Left lung (tissue), 10 donors: Measurements from ENCODE around the gene HDGF. TPM values are rescaled to one million over a fixed set of nuclear protein-coding genes. Genes with fewer than 3 reads are reported as not detected.
A peak's percentile ranks its signal among the peaks of the same experiment; 100 is the strongest.

Experiments used
- ATAC-seq: fragments of 200-7000 bp; cut with Tn5 transposase; one replicate; pipeline ENCODE4 v1.9.1; 2020; ENCODE audit warnings: moderate library complexity
- DNase-seq, 4 donors: peaks; one replicate each; pipeline ENCODE4 v3.0.0-alpha.2; 2013 to 2020
- H3K27ac ChIP-seq, 2 donors: fragments of 200-600 bp; sonication (generic) in 1 of 2; one replicate each; pipeline versions ENCODE4 v1.5.0 to v1.8.0; 2020 to 2021
- H3K27me3 ChIP-seq, 2 donors: fragments of 200-600 bp; sonication (generic) in 1 of 2; one replicate each; pipeline versions ENCODE4 v1.5.0 to v1.8.0; 2020 to 2021
- H3K36me3 ChIP-seq, 2 donors: fragments of 200-600 bp; sonication (generic) in 1 of 2; one replicate each; pipeline versions ENCODE4 v1.5.0 to v1.8.0; 2020 to 2021
- H3K4me1 ChIP-seq, 2 donors: fragments of 200-600 bp; one replicate each; pipeline ENCODE4 v1.8.0; 2021
- H3K4me3 ChIP-seq, 2 donors: fragments of 200-600 bp; sonication (generic) in 1 of 2; one replicate each; pipeline versions ENCODE4 v1.5.0 to v1.8.0; 2020 to 2021; ENCODE audit warnings: mild to moderate bottlenecking in 1 of 2
- H3K9me3 ChIP-seq, 2 donors: fragments of 200-600 bp; sonication (generic) in 1 of 2; one replicate each; pipeline versions ENCODE4 v1.5.0 to v1.8.0; 2020 to 2021
- CTCF ChIP-seq, 2 donors: fragments of 200-600 bp; sonication (generic) in 1 of 2; IDR thresholded peaks; one replicate each; pipeline versions ENCODE4 v1.5.0 to v1.8.0; 2021; ENCODE audit warnings: antibody characterized with exemption in 2 of 2
- intact Hi-C, 2 donors: fragments of 100-400 bp; cut with DNase I; formaldehyde crosslinking; loops; one replicate each; pipeline versions ENCODE4 v1.11.2 to v1.14.2; 2022
- polyA plus RNA-seq, 6 donors: library from polyadenylated mRNA; unstranded; fragments of 120-200 nt; gene quantifications; one replicate each; pipeline ENCODE4 v1.2.1, GENCODE V29; 2013; ENCODE audit not compliant: insufficient read length in 6 of 6
- total RNA-seq, 2 donors: library from RNA; stranded (reverse); fragmentation: NEBNext Ultra II Directional; extraction: Animal tissue kit (Norgen Biotek cat#: 25700); gene quantifications; one replicate each; pipeline ENCODE4 v1.2.1, GENCODE V29; 2021
- donor health status: DM: no; HTN: yes; CAD: no.
- donor health status: DM: no; HTN: no; CAD: no.

HDGF gene
- total and polyA plus RNA-seq, 8 donors, result 139 to 260 (median 229) TPM

GRCh38 chr1:156692925-156693847 lies 58.3 kb downstream of the HDGF start:
- no peak overlapping the region for H3K27ac ChIP-seq
- H3K4me1 ChIP-seq, result peaks cover 12 to 22% of the 10 kb centered on the region in 2 donors
- intact Hi-C loops, result no loop called here

GRCh38 chr1:156692441-156692924 lies 59.0 kb downstream of the HDGF start:
- intact Hi-C loops, result no loop called here
- peak; percentile 43 for ATAC-seq
- no peak for TF ChIP-seq CTCF (IDR thresholded peaks at IDR 0.05)

More at GRCh38 chr1:156692925-156693847, 58.3 kb downstream of the HDGF start:
- Histone ChIP-seq H3K9me3 (no peaks in the 10 kb centered on the region), H3K27me3 (peaks cover 0 to 78% of the 10 kb centered on the region in 2 donors), H3K4me3 (no peak overlapping the region), H3K36me3 (no peaks in the 10 kb centered on the region)
- ATAC-seq (peak; percentile 64), DNase-seq (peak in 3 of 4 donors; percentile 47 to 85 (median 51))
- no peak for TF ChIP-seq CTCF (IDR thresholded peaks at IDR 0.05)

More at GRCh38 chr1:156692441-156692924, 59.0 kb downstream of the HDGF start:
- no peaks in the 10 kb centered on the region for H3K36me3 ChIP-seq
- H3K4me3 ChIP-seq, result no peak overlapping the region
- peaks cover 0 to 81% of the 10 kb centered on the region in 2 donors for H3K27me3 ChIP-seq
- no peak overlapping the region for H3K27ac ChIP-seq
- peaks cover 12 to 22% of the 10 kb centered on the region in 2 donors for H3K4me1 ChIP-seq
- no peaks in the 10 kb centered on the region for H3K9me3 ChIP-seq
- DNase-seq, result peak in 2 of 4 donors; percentile 46 to 61

Other genes with a start within 250 kb of the HDGF start
- gene IQGAP3, start 179.1 kb downstream of the HDGF start, total RNA-seq, result 10 to 100 TPM in 1 of 2 donors, 1 to 10 TPM in 1; 2.8 to 10.3 TPM
- gene IQGAP3, start 179.1 kb downstream of the HDGF start, polyA plus RNA-seq, result 10 to 100 TPM; 10.2 to 26.7 (median 15.8) TPM
- not detected for gene TTC24, start 172.0 kb downstream of the HDGF start, total RNA-seq
- gene TTC24, start 172.0 kb downstream of the HDGF start, polyA plus RNA-seq, result under 1 TPM in 4 of 6 donors, not detected in 2; 0.07 to 0.34 (median 0.16) TPM
- gene NAXE, start 159.9 kb downstream of the HDGF start, total RNA-seq, result 10 to 100 TPM; 77.6 to 81.6 TPM
- 10 to 100 TPM; 49.2 to 60.4 (median 51.5) TPM for gene NAXE, start 159.9 kb downstream of the HDGF start, polyA plus RNA-seq
- 10 to 100 TPM; 16.1 to 29.1 TPM for gene GPATCH4, start 150.2 kb downstream of the HDGF start, total RNA-seq
- gene GPATCH4, start 150.2 kb downstream of the HDGF start, polyA plus RNA-seq, result 10 to 100 TPM; 26.9 to 35.1 (median 29.0) TPM
- gene HAPLN2, start 132.3 kb downstream of the HDGF start, total RNA-seq, result under 1 TPM in 1 of 2 donors, not detected in 1; 0.18 TPM
- under 1 TPM; 0.15 to 0.50 (median 0.33) TPM for gene HAPLN2, start 132.3 kb downstream of the HDGF start, polyA plus RNA-seq
- gene BCAN, start 109.6 kb downstream of the HDGF start, total RNA-seq, result under 1 TPM; 0.34 to 0.35 TPM
- gene BCAN, start 109.6 kb downstream of the HDGF start, polyA plus RNA-seq, result under 1 TPM; 0.34 to 0.87 (median 0.75) TPM
- 10 to 100 TPM; 56.9 to 58.5 TPM for gene NES, start 74.3 kb downstream of the HDGF start, total RNA-seq
- 10 to 100 TPM; 54.9 to 84.0 (median 71.8) TPM for gene NES, start 74.3 kb downstream of the HDGF start, polyA plus RNA-seq
- 10 to 100 TPM in 1 of 2 donors, 1 to 10 TPM in 1; 2.7 to 23.3 TPM for gene CRABP2, start 46.1 kb downstream of the HDGF start, total RNA-seq
- gene CRABP2, start 46.1 kb downstream of the HDGF start, polyA plus RNA-seq, result 100 to 1,000 TPM in 4 of 6 donors, 10 to 100 TPM in 2; 79.4 to 154 (median 109) TPM
- 10 to 100 TPM; 30.6 to 35.3 TPM for gene METTL25B, start 23.2 kb downstream of the HDGF start, total RNA-seq
- 10 to 100 TPM; 32.6 to 41.7 (median 35.9) TPM for gene METTL25B, start 23.2 kb downstream of the HDGF start, polyA plus RNA-seq
- gene ISG20L2, start 22.9 kb downstream of the HDGF start, total RNA-seq, result 10 to 100 TPM; 18.3 to 30.8 TPM
- gene ISG20L2, start 22.9 kb downstream of the HDGF start, polyA plus RNA-seq, result 10 to 100 TPM; 36.9 to 45.9 (median 43.4) TPM
- 10 to 100 TPM; 42.8 to 62.2 TPM for gene MRPL24, start 10.6 kb downstream of the HDGF start, total RNA-seq
- gene MRPL24, start 10.6 kb downstream of the HDGF start, polyA plus RNA-seq, result 10 to 100 TPM; 53.1 to 58.1 (median 55.4) TPM
- 10 to 100 TPM; 40.7 to 56.2 TPM for gene PRCC, start 15.9 kb upstream of the HDGF start, total RNA-seq
- 100 to 1,000 TPM in 1 of 6 donors, 10 to 100 TPM in 5; 94.5 to 106 (median 97.4) TPM for gene PRCC, start 15.9 kb upstream of the HDGF start, polyA plus RNA-seq
- 1 to 10 TPM; 1.7 to 4.4 TPM for gene SH2D2A, start 65.2 kb upstream of the HDGF start, total RNA-seq
- gene SH2D2A, start 65.2 kb upstream of the HDGF start, polyA plus RNA-seq, result under 1 TPM; 0.36 to 0.85 (median 0.63) TPM
- gene INSRR, start 107.4 kb upstream of the HDGF start, total RNA-seq, result not detected
- gene INSRR, start 107.4 kb upstream of the HDGF start, polyA plus RNA-seq, result under 1 TPM in 4 of 6 donors, not detected in 2; 0.03 to 0.06 (median 0.04) TPM
- under 1 TPM; 0.47 to 0.97 TPM for gene NTRK1, start 109.2 kb upstream of the HDGF start, total RNA-seq
- under 1 TPM in 5 of 6 donors, not detected in 1; 0.15 to 0.41 (median 0.27) TPM for gene NTRK1, start 109.2 kb upstream of the HDGF start, polyA plus RNA-seq
- 10 to 100 TPM; 10.6 to 12.3 TPM for gene PEAR1, start 142.0 kb upstream of the HDGF start, total RNA-seq
- gene PEAR1, start 142.0 kb upstream of the HDGF start, polyA plus RNA-seq, result 10 to 100 TPM; 25.7 to 30.1 (median 29.4) TPM
- gene LRRC71, start 169.0 kb upstream of the HDGF start, total RNA-seq, result 1 to 10 TPM in 1 of 2 donors, under 1 TPM in 1; 0.38 to 3.5 TPM
- 1 to 10 TPM; 1.1 to 5.5 (median 3.1) TPM for gene LRRC71, start 169.0 kb upstream of the HDGF start, polyA plus RNA-seq